PC-3 (cell line): Measurements from ENCODE around the gene ALX4. TPM values are rescaled to one million over a fixed set of nuclear protein-coding genes. Genes with fewer than 3 reads are reported as not detected.

Experiments
- ATAC-seq: fragments of 200-7000 bp; cut with Tn5 transposase; 2 replicates; pipeline ENCODE4 v1.9.1; 2020; ENCODE audit warnings: mild to moderate bottlenecking, moderate library complexity
- BruUV-seq: library from RNA; stranded (reverse); fragments of 400-500 nt; replicated peaks from 2 replicates; lab custom pipeline; 2021; lab: Mats Ljungman, UMichigan
- CTCF ChIA-PET: fragments of 300-600 bp; sonication (Branson Sonifier 250); formaldehyde crosslinking; loops from one replicate; lab custom pipeline; 2022; ENCODE audit warnings: antibody characterized with exemption; lab: Charles Lee
- POLR2A ChIA-PET: fragments of 300-600 bp; sonication (Branson Sonifier 250); formaldehyde crosslinking; loops from one replicate; lab custom pipeline; 2022; ENCODE audit warnings: antibody characterized with exemption; ENCODE audit not compliant: unreplicated experiment; lab: Charles Lee
- DNase-seq: peaks from one replicate; pipeline ENCODE4 v3.0.0-alpha.2; 2015
- H2AFZ ChIP-seq: fragments of 300-600 bp; sonication (generic); 2 replicates; pipeline ENCODE4 v1.6.0; 2016; ENCODE audit warnings: antibody characterized with exemption, low read length
- H3F3A ChIP-seq: fragments of 300-600 bp; sonication (generic); one replicate; pipeline ENCODE4 v1.6.0; 2017; ENCODE audit warnings: antibody characterized with exemption, low read length, control low read depth, mild to moderate bottlenecking; ENCODE audit not compliant: unreplicated experiment
- H3K27ac ChIP-seq: fragments of 300-600 bp; sonication (generic); 2 replicates; pipeline ENCODE4 v1.5.1; 2016; ENCODE audit warnings: mild to moderate bottlenecking, low read length
- H3K27me3 ChIP-seq: fragments of 300-600 bp; sonication (generic); 2 replicates; pipeline ENCODE4 v1.6.1; 2016; ENCODE audit warnings: low read length, mixed read lengths
- H3K36me3 ChIP-seq: fragments of 300-600 bp; sonication (generic); 2 replicates; pipeline ENCODE4 v1.6.1; 2016; ENCODE audit warnings: low read depth, mixed run types, low read length, mixed read lengths
- H3K4me1 ChIP-seq: fragments of 300-600 bp; sonication (generic); 2 replicates; pipeline ENCODE4 v1.5.1; 2016; ENCODE audit warnings: low read length; ENCODE audit not compliant: insufficient read depth
- H3K4me2 ChIP-seq: fragments of 300-600 bp; sonication (generic); 2 replicates; pipeline ENCODE4 v1.6.0; 2016; ENCODE audit warnings: low read length
- H3K4me3 ChIP-seq: fragments of 300-600 bp; sonication (generic); 2 replicates; pipeline ENCODE4 v1.5.1; 2016; ENCODE audit warnings: mild to moderate bottlenecking, low read length, mixed read lengths
- H3K79me2 ChIP-seq: fragments of 300-600 bp; sonication (generic); 2 replicates; pipeline ENCODE4 v1.6.1; 2017; ENCODE audit warnings: low read length, mixed read lengths
- H3K9ac ChIP-seq: fragments of 300-600 bp; sonication (generic); 2 replicates; pipeline ENCODE4 v1.6.0; 2016; ENCODE audit warnings: mild to moderate bottlenecking, low read length
- H3K9me2 ChIP-seq: fragments of 300-600 bp; sonication (generic); replicated peaks from 2 replicates; pipeline ENCODE4 v1.6.1; 2016; ENCODE audit warnings: mixed run types, low read length, mixed read lengths
- H3K9me3 ChIP-seq: fragments of 300-600 bp; sonication (generic); 2 replicates; pipeline ENCODE4 v1.6.1; 2016; ENCODE audit warnings: low read length, mixed read lengths
- H4K20me1 ChIP-seq: fragments of 300-600 bp; sonication (generic); 2 replicates; pipeline ENCODE4 v1.6.1; 2016; ENCODE audit warnings: low read length, mixed read lengths
- EZH2 ChIP-seq: fragments of 300-600 bp; sonication (generic); IDR thresholded peaks from one replicate; pipeline ENCODE4 v1.6.1; 2017; ENCODE audit warnings: antibody characterized with exemption, mild to moderate bottlenecking, low read length; ENCODE audit not compliant: unreplicated experiment
- EZH2phosphoT487 ChIP-seq: fragments of 300-600 bp; sonication (generic); IDR thresholded peaks from 2 replicates; pipeline ENCODE4 v1.6.1; 2018; ENCODE audit warnings: mild to moderate bottlenecking, antibody characterized with exemption, low read length, borderline replicate concordance
- intact Hi-C: fragments of 100-400 bp; cut with micrococcal nuclease; formaldehyde crosslinking; loops from 2 replicates; pipeline ENCODE4 v1.9.0; 2023
- total RNA-seq: library from RNA; depleted of rRNA; stranded (reverse); fragments of >200 nt; gene quantifications from 2 replicates; pipeline ENCODE4 v1.2.3, GENCODE V29; 2014
- TF ChIP-seq, protein P1 (sequence below): fragments of 300-600 bp; sonication (generic); conservative IDR thresholded peaks from 2 replicates; pipeline ENCODE4 v1.5.1; 2017; ENCODE audit warnings: antibody characterized with exemption, low read depth, mild to moderate bottlenecking, low read length

ALX4 gene
- total RNA-seq, 1 experiment from 2014 or later: not detected

GRCh38 chr11:44244639-44245310 is 65.2 kb downstream of the ALX4 start:
- no TSS peak for BruUV-seq
- ChIA-PET POLR2A (no interaction called here), CTCF (no interaction called here)
- H3K36me3 ChIP-seq: no peaks in the 10 kb centered on the region; the same call in 1 of the 2 replicates
- no peak overlapping the region for H3K27ac ChIP-seq
- H3F3A ChIP-seq: no peaks in the 10 kb centered on the region
- DNase-seq (no peak), ATAC-seq (no peak)
- H3K9me2 ChIP-seq: no peaks in the 10 kb centered on the region
- intact Hi-C loops: no loop called here
- H3K4me3 ChIP-seq: no peak overlapping the region
- H4K20me1 ChIP-seq: no peaks in the 10 kb centered on the region
- H3K4me2 ChIP-seq: no peak overlapping the region
- H3K27me3 ChIP-seq: no peaks in the 10 kb centered on the region
- no peaks in the 10 kb centered on the region for H3K79me2 ChIP-seq
- no peak overlapping the region for H2AFZ ChIP-seq
- H3K9ac ChIP-seq: no peak overlapping the region
- TF ChIP-seq EZH2phosphoT487: no peak
- no peak for TF ChIP-seq EZH2
- TF ChIP-seq, protein P1, sequence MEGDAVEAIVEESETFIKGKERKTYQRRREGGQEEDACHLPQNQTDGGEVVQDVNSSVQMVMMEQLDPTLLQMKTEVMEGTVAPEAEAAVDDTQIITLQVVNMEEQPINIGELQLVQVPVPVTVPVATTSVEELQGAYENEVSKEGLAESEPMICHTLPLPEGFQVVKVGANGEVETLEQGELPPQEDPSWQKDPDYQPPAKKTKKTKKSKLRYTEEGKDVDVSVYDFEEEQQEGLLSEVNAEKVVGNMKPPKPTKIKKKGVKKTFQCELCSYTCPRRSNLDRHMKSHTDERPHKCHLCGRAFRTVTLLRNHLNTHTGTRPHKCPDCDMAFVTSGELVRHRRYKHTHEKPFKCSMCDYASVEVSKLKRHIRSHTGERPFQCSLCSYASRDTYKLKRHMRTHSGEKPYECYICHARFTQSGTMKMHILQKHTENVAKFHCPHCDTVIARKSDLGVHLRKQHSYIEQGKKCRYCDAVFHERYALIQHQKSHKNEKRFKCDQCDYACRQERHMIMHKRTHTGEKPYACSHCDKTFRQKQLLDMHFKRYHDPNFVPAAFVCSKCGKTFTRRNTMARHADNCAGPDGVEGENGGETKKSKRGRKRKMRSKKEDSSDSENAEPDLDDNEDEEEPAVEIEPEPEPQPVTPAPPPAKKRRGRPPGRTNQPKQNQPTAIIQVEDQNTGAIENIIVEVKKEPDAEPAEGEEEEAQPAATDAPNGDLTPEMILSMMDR: no peak
- H3K4me1 ChIP-seq: peaks cover 4% of the 10 kb centered on the region; the same call in 1 of the 2 replicates
- no peaks in the 10 kb centered on the region for H3K9me3 ChIP-seq

GRCh38 chr11:44243595-44244343 is 66.2 kb downstream of the ALX4 start:
- H3K9me3 ChIP-seq: no peaks in the 10 kb centered on the region
- no peak overlapping the region for H3K4me2 ChIP-seq
- BruUV-seq: no TSS peak
- no peak overlapping the region for H2AFZ ChIP-seq
- no peaks in the 10 kb centered on the region for H3K9me2 ChIP-seq
- intact Hi-C loops: no loop called here
- CTCF ChIA-PET: no interaction called here
- no peaks in the 10 kb centered on the region for H3K27me3 ChIP-seq
- ATAC-seq: no peak
- H3K27ac ChIP-seq: no peak overlapping the region
- POLR2A ChIA-PET: no interaction called here
- H3K79me2 ChIP-seq: no peaks in the 10 kb centered on the region
- TF ChIP-seq EZH2phosphoT487 (no peak), EZH2 (no peak)
- TF ChIP-seq, protein P1: no peak
- peaks cover 4% of the 10 kb centered on the region; the same call in 1 of the 2 replicates for H3K4me1 ChIP-seq
- no peak for DNase-seq
- no peaks in the 10 kb centered on the region for H3F3A ChIP-seq
- H3K4me3 ChIP-seq: no peak overlapping the region
- no peak overlapping the region for H3K9ac ChIP-seq
- no peaks in the 10 kb centered on the region for H4K20me1 ChIP-seq
- H3K36me3 ChIP-seq: no peaks in the 10 kb centered on the region; the same call in 1 of the 2 replicates

- H3K79me2 ChIP-seq: no peaks in the 10 kb centered on the region
- no peaks in the 10 kb centered on the region for H4K20me1 ChIP-seq
- peaks cover 4% of the 10 kb centered on the region; the same call in 1 of the 2 replicates for H3K4me1 ChIP-seq
- TF ChIP-seq, protein P1: no peak
- no peak for TF ChIP-seq EZH2
- no peak for TF ChIP-seq EZH2phosphoT487
- H3K36me3 ChIP-seq: no peaks in the 10 kb centered on the region; the same call in 1 of the 2 replicates
- H3K9ac ChIP-seq: no peak overlapping the region
- ChIA-PET CTCF (no interaction called here), POLR2A (no interaction called here)
- no TSS peak for BruUV-seq
- H3K9me3 ChIP-seq: no peaks in the 10 kb centered on the region
- H3K27me3 ChIP-seq: no peaks in the 10 kb centered on the region
- H2AFZ ChIP-seq: no peak overlapping the region
- no peak overlapping the region for H3K4me3 ChIP-seq
- DNase-seq (no peak), ATAC-seq (no peak)
- intact Hi-C loops: no loop called here
- no peaks in the 10 kb centered on the region for H3K9me2 ChIP-seq
- H3F3A ChIP-seq: no peaks in the 10 kb centered on the region
- H3K4me2 ChIP-seq: no peak overlapping the region
- no peak overlapping the region for H3K27ac ChIP-seq
Measured at GRCh38 chr11:44243086-44243485, 66.9 kb downstream of the ALX4 start.
